Mammary epithelial cell (primary cell): ENCODE measurements around the gene L2HGDH.

Experiments
- EZH2 ChIP-seq: IDR thresholded peaks from 2 replicates; pipeline ENCODE4 v1.6.1; 2012; ENCODE audit warnings: low read length, inconsistent platforms, borderline replicate concordance
- TF ChIP-seq, protein P1 (sequence below), 2 donors: IDR thresholded peaks in 1 of 2; conservative IDR thresholded peaks in 1 of 2; 2 replicates each; pipeline ENCODE4 v1.5.1; 2011 to 2012; ENCODE audit warnings: inconsistent platforms in 2 of 2, low read length in 2 of 2, mild to moderate bottlenecking in 2 of 2, control low read depth in 1 of 2, low read depth in 1 of 2; ENCODE audit not compliant: insufficient read depth in 1 of 2; ENCODE audit errors: extremely low read depth in 1 of 2

GRCh38 chr14:50331596-50331995, 19.6 kb upstream of the L2HGDH start:
- TF ChIP-seq, protein P1, sequence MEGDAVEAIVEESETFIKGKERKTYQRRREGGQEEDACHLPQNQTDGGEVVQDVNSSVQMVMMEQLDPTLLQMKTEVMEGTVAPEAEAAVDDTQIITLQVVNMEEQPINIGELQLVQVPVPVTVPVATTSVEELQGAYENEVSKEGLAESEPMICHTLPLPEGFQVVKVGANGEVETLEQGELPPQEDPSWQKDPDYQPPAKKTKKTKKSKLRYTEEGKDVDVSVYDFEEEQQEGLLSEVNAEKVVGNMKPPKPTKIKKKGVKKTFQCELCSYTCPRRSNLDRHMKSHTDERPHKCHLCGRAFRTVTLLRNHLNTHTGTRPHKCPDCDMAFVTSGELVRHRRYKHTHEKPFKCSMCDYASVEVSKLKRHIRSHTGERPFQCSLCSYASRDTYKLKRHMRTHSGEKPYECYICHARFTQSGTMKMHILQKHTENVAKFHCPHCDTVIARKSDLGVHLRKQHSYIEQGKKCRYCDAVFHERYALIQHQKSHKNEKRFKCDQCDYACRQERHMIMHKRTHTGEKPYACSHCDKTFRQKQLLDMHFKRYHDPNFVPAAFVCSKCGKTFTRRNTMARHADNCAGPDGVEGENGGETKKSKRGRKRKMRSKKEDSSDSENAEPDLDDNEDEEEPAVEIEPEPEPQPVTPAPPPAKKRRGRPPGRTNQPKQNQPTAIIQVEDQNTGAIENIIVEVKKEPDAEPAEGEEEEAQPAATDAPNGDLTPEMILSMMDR (conservative IDR thresholded peaks at IDR 0.05 in 1 of 2, IDR thresholded peaks at IDR 0.05 in 1 of 2; ENCODE audit: extremely low read depth in 1 of 2, insufficient read depth in 1 of 2, low read depth in 1 of 2, low read length in 2 of 2) = no peak
- no peak for TF ChIP-seq EZH2
